ENCODE data around the gene PPP1CC.

Gene PPP1CC

DNA sequence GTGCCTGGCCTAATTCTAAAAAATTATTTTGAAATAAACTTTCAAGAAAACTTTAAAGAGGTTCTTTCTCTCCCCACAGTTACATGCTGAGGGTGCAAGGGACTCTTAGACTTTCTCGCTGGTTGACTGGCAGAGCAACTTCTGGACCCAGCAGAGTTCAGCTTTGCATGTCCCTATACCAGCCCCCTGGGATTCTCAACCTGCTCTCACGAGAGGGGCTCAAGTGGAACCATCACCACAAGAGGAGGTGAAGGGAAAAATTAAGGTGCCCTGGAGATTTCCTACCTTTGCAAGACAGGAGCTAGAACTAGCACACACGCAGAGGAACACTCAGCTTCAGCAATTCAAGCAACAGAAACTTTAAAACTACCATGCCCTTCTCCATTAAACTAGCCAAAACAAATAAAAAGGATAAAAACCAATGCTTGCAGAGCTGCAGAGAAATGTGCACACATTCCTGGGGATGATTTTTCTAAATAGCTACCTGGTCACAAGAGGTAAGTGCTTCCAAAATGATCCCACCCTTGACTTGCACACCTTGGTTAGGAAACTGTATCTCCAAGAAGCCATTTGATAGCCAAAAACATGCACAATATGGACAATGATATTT lies 56.3 kb downstream of the PPP1CC start:
- no peak for DNase-seq

DNA sequence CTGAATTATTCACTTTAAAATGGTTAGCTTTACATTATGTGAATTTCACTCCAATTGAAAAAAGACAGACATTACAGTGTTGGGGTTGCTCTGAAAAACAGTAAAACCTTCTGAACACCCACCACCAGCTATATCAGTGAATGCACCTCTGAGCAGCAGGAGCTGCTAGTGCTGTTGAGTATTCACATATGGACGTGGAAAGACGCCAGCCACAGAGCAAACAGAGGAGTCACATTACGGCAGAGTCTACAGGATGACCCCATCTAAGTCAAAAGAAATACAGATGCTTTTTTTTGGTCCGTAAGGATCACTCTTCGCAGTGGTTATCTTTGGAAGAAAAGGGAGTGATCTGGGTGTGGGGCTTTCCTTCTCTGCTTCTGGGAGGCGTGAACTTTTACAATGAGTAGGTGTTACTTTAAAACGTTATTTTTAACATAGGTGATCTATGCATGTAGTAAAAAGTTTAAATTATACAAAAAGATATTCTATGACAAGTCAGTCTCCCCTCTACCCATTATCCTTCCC lies 58.3 kb downstream of the PPP1CC start:
- DNase-seq, result no peak

DNA sequence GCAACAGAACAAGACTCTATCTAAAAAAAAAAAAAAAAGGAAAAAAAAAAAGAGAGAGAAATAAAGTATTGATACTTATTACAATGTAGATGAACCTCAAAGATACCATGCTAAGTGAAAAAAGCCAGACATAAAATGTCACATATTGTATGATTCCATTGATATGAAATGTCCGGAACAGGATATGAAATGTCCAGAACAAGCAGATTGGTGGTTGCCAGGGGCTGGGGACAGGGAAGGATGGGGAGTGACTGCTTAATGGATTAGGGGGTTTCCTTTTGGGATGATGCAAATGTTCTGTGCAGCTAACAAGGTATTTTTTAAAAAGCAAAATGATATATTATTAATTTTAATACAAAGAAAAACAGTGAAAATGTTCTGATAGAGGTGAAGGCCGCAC lies 58.8 kb downstream of the PPP1CC start:
- no peak for DNase-seq

DNA sequence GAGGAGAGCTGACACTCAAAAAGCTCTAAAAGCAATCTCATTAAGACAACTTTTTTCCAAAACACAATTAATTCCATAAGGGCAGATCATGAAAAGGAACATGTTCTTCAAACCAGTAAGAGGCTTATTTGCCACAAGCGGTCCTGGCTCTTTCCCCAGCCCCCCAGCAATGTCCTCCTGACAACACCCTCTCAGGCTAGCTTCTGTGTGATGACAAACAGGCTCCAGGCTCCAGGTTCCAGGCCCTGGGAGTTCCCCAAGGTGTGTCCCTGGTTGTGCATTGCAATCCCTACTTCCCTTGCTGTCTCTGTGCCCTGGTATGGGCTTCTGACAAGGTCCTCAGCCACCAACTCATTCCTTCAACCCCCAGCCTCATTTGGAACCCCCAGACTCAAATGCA lies 62.7 kb downstream of the PPP1CC start:
- DNase-seq, result no peak

DNA sequence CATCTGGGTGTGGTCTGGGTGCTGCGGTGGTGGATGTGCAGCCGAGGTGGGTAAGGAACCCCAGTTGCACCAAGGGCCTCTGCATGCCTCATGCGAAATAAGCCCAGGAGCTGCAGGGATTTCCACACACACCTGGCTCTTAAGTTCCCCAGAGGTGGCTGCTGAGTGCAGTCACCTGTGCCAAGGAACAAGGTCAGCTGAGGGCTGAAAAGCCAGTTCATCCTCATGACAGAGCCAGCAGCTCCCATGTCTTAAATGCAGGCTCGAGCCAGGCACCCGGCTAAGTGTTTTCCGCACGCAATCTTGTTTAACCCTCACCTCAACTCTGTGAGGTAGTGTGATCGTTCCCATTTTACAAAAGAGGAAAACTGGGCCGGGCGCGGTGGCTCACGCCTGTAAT lies 63.5 kb downstream of the PPP1CC start:
- no peak for DNase-seq

DNA sequence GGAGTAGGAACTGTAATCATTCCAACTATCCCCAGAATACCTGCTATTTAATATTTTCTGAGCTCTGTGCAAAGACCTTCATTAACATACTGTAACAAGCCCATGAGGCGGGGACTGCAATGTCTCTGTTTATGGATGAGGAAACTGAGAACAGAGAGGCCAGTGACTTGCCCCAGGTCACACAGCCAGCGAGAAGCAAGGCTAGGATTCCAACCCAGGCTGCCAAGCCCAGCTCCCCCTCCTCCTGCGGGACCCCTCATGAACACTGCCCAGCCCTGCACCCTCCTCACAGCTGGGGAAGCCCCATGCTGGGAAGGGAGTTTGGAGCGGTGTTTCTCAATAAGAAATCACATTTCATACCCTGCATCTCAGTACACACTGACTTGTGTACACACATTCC lies 64.7 kb downstream of the PPP1CC start:
- no peak for DNase-seq

DNA sequence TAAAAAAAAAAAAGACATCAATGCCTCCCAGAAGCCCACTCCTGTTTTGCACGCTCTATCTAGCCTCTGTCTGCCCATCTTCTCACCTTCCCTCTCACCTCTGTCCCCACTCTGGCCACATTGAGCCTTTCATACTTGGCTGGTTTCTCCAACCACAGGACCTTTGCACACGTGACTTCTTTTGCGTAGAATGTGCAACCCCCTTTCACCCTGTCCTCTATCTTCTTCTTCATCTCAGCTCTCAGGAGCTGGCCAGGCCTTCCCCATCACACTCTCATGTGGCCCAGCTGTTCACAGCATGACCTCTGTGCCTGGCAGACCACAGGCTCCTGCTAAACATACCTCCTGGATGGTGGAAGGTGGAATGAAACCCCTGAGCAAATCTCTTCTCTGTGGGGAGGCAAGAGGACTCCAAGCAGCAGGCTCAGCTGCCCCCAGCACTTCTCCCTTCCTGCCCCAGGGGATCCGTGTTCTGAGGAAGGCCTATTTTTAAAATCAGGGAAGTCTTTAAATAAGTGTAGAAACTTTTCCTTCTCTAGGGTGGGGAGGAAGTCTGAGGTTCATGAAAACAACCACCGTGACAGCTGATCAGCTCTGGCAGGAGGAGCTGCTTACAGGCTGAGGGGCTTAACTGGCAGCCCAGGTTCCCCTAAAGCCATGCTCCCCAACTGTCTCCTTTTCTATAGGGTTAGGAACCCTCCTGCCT lies 65.3 kb downstream of the PPP1CC start:
- DNase-seq, result no peak

DNA sequence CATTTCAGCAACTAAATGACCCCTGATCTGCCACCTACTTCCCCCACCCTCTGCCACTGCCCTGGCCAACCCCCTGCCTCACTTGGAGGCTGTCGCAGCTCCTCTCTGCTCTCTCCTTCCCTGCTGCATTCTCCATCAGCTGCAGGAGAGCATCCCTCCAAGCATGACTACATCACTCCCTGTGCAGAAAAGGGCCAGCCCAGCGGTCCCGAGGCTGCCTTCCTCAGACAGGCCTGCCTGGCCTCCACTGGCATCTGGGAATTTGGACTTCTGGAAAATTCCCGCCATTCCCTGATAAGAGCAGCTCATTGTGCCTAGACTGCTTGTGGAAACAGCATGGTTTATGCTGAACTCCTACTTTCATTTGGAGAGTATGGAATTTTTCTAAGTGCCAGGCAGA lies 66.5 kb downstream of the PPP1CC start:
- DNase-seq, result no peak

DNA sequence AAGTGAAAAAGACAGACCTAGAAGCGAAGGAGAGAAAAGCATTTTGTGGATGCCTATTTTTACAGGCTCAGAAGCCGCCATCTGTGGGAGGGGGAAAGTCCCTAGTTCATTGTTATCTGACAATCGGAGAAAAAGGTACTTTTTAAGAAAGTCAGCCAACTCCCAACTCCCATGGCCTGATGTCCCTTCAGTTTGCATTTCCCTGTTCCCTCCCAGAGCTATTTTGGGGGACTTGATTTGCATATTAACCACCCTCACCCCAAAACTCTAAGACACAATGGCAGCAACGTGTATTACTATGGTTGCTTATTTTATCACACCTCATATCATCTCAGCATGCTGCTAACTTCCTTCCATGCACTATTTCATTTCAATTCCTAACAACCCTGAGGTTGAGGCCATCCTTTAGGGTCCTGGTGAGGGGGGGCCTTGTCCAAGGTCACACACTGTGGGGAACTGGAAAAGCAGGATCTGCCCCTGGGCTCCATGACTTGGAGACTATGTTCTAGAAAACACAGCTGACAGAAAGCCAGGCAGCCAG lies 72.5 kb downstream of the PPP1CC start:
- peak; percentile 36 for DNase-seq
